ENCODE results near the gene MROH8. TPM values are rescaled to one million over a fixed set of nuclear protein-coding genes. Genes with fewer than 3 reads are reported as not detected.

Gene MROH8
- total and polyA plus RNA-seq, 2 experiments from 2014 or later = 0.63 to 0.68 TPM

GRCh38 chr20:37192137-37192854 is 12.9 kb upstream of the MROH8 start:
- H3K9me3 Mint-ChIP-seq = no peaks in the 10 kb centered on the region
- ATAC-seq (peak; percentile 86), DNase-seq (ENCODE audit: low spot score) (peak; percentile 80)
- H3K4me1 ChIP-seq (ENCODE audit: insufficient read depth) = peaks cover 19% of the 10 kb centered on the region; the same call in 1 of the 2 replicates
- H3K27me3 Mint-ChIP-seq (ENCODE audit: insufficient read depth, low read depth, poor library complexity) = peaks cover 10% of the 10 kb centered on the region
- H3K36me3 Mint-ChIP-seq (ENCODE audit: low read depth) = peaks cover 56% of the 10 kb centered on the region
- H3K9me2 ChIP-seq (ENCODE audit: insufficient read depth) = no peaks in the 10 kb centered on the region
- no peak for TF ChIP-seq EZH2phosphoT487 (IDR thresholded peaks at IDR 0.05; ENCODE audit: unreplicated experiment)
- TF ChIP-seq JUNB (IDR thresholded peaks at IDR 0.05; ENCODE audit: unreplicated experiment) = no peak
- no peak for TF ChIP-seq NANOG (IDR thresholded peaks at IDR 0.05; ENCODE audit: borderline replicate concordance)
- no peak for TF ChIP-seq REST (IDR thresholded peaks at IDR 0.05; ENCODE audit: unreplicated experiment)
- TF ChIP-seq, protein P1, sequence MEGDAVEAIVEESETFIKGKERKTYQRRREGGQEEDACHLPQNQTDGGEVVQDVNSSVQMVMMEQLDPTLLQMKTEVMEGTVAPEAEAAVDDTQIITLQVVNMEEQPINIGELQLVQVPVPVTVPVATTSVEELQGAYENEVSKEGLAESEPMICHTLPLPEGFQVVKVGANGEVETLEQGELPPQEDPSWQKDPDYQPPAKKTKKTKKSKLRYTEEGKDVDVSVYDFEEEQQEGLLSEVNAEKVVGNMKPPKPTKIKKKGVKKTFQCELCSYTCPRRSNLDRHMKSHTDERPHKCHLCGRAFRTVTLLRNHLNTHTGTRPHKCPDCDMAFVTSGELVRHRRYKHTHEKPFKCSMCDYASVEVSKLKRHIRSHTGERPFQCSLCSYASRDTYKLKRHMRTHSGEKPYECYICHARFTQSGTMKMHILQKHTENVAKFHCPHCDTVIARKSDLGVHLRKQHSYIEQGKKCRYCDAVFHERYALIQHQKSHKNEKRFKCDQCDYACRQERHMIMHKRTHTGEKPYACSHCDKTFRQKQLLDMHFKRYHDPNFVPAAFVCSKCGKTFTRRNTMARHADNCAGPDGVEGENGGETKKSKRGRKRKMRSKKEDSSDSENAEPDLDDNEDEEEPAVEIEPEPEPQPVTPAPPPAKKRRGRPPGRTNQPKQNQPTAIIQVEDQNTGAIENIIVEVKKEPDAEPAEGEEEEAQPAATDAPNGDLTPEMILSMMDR (conservative IDR thresholded peaks at IDR 0.05; ENCODE audit: low read depth in 2 of 2) = peak; percentile 81 to 82
- peak overlapping the region; percentile 90 for H3K27ac Mint-ChIP-seq
- H3K79me2 ChIP-seq (replicated peaks; ENCODE audit: insufficient read depth) = peaks cover 97% of the 10 kb centered on the region
- H4K20me1 ChIP-seq (replicated peaks; ENCODE audit: insufficient read depth) = peaks cover 80% of the 10 kb centered on the region
- H3K36me3 ChIP-seq (ENCODE audit: insufficient read depth) = peaks cover 6% of the 10 kb centered on the region; the same call in 1 of the 2 replicates
- peak overlapping the region; percentile 73; the same call in 1 of the 2 replicates for H3K27ac ChIP-seq (ENCODE audit: low read depth)
- no peak overlapping the region for H3K4me2 ChIP-seq
- no peak overlapping the region for H2AFZ ChIP-seq
- H3F3A ChIP-seq (replicated peaks; ENCODE audit: low read depth) = peaks cover 13% of the 10 kb centered on the region
- H3K4me3 Mint-ChIP-seq = no peak overlapping the region
- no peak overlapping the region for H3K4me3 ChIP-seq
- peaks cover 34% of the 10 kb centered on the region for H3K4me1 Mint-ChIP-seq
- no peaks in the 10 kb centered on the region for H3K27me3 ChIP-seq (ENCODE audit: insufficient read depth)

GRCh38 chr20:37190354-37191112 is 11.2 kb upstream of the MROH8 start:
- H3K9me3 Mint-ChIP-seq = no peaks in the 10 kb centered on the region
- DNase-seq (ENCODE audit: low spot score) (no peak), ATAC-seq (no peak)
- H3K4me3 Mint-ChIP-seq = no peak overlapping the region
- Histone ChIP-seq H3K4me2 (no peak overlapping the region), H3F3A (replicated peaks; ENCODE audit: low read depth) (peaks cover 13% of the 10 kb centered on the region), H3K79me2 (replicated peaks; ENCODE audit: insufficient read depth) (peaks cover 95% of the 10 kb centered on the region), H3K36me3 (ENCODE audit: insufficient read depth) (peaks cover 20% of the 10 kb centered on the region), H2AFZ (no peak overlapping the region), H3K4me3 (no peak overlapping the region), H4K20me1 (replicated peaks; ENCODE audit: insufficient read depth) (peaks cover 79% of the 10 kb centered on the region), H3K4me1 (ENCODE audit: insufficient read depth) (peaks cover 19% of the 10 kb centered on the region; the same call in 1 of the 2 replicates), H3K27me3 (ENCODE audit: insufficient read depth) (no peaks in the 10 kb centered on the region), H3K9me2 (ENCODE audit: insufficient read depth) (no peaks in the 10 kb centered on the region), H3K27ac (ENCODE audit: low read depth) (0 out of 2 replicates have a peak overlapping the region, but pooled peaks have one; percentile 55)
- no peak overlapping the region for H3K27ac Mint-ChIP-seq
- peaks cover 10% of the 10 kb centered on the region for H3K27me3 Mint-ChIP-seq (ENCODE audit: insufficient read depth, low read depth, poor library complexity)
- H3K4me1 Mint-ChIP-seq = peaks cover 26% of the 10 kb centered on the region
- H3K36me3 Mint-ChIP-seq (ENCODE audit: low read depth) = peaks cover 51% of the 10 kb centered on the region
- TF ChIP-seq NANOG (IDR thresholded peaks at IDR 0.05; ENCODE audit: borderline replicate concordance) (no peak), STAT1 (IDR thresholded peaks at IDR 0.05; ENCODE audit: unreplicated experiment) (no peak), REST (IDR thresholded peaks at IDR 0.05; ENCODE audit: unreplicated experiment) (no peak), EZH2phosphoT487 (IDR thresholded peaks at IDR 0.05; ENCODE audit: unreplicated experiment) (no peak)
- TF ChIP-seq, protein P1 (conservative IDR thresholded peaks at IDR 0.05; ENCODE audit: low read depth in 2 of 2) = no peak
